Measurements from ENCODE around the gene NPRL2. TPM values are rescaled to one million over a fixed set of nuclear protein-coding genes. Genes with fewer than 3 reads are reported as not detected.
A peak's percentile ranks its signal among the peaks of the same experiment; 100 is the strongest.

NPRL2 gene
- total RNA-seq, 1 donor: 19.7 TPM

GRCh38 chr3:50323614-50324199 lies 26.9 kb downstream of the NPRL2 start:
- no peak for TF ChIP-seq CTCF (IDR thresholded peaks at IDR 0.05; ENCODE audit: insufficient read depth, low read length)
- H3K4me3 ChIP-seq (ENCODE audit: low read depth, low read length): no peak overlapping the region
- DNase-seq (ENCODE audit: low read depth): no peak

GRCh38 chr3:50323092-50323600 lies 27.4 kb downstream of the NPRL2 start:
- no peak for DNase-seq (ENCODE audit: low read depth)
- H3K4me3 ChIP-seq (ENCODE audit: low read depth, low read length): no peak overlapping the region
- TF ChIP-seq CTCF (IDR thresholded peaks at IDR 0.05; ENCODE audit: insufficient read depth, low read length): no peak

GRCh38 chr3:50322386-50323091 lies 28.0 kb downstream of the NPRL2 start, which contains the start of gene HYAL2:
Gene HYAL2 (minus strand): TSS chr3:50322745. CDS start chr3:50320489, 2,256 bp downstream.
- peak within 1 kb of the TSS; percentile 84 for H3K4me3 ChIP-seq (ENCODE audit: low read depth, low read length)
- no peak for TF ChIP-seq CTCF (IDR thresholded peaks at IDR 0.05; ENCODE audit: insufficient read depth, low read length)
- DNase-seq (ENCODE audit: low read depth): no peak

GRCh38 chr3:50322115-50322385 lies 28.5 kb downstream of the NPRL2 start:
- DNase-seq (ENCODE audit: low read depth): no peak
- no peak for TF ChIP-seq CTCF (IDR thresholded peaks at IDR 0.05; ENCODE audit: insufficient read depth, low read length)
- H3K4me3 ChIP-seq (ENCODE audit: low read depth, low read length): peak overlapping the region; percentile 84

- peak; percentile 43 for TF ChIP-seq CTCF (IDR thresholded peaks at IDR 0.05; ENCODE audit: insufficient read depth, low read length)
- DNase-seq (ENCODE audit: low read depth): peak; percentile 84
- H3K4me3 ChIP-seq (ENCODE audit: low read depth, low read length): peak overlapping the region; percentile 84
Observed at GRCh38 chr3:50321336-50322114, 29.1 kb downstream of the NPRL2 start.

- no peak for TF ChIP-seq CTCF (IDR thresholded peaks at IDR 0.05; ENCODE audit: insufficient read depth, low read length)
- peak; percentile 48 for DNase-seq (ENCODE audit: low read depth)
- peak overlapping the region; percentile 84 for H3K4me3 ChIP-seq (ENCODE audit: low read depth, low read length)
Observed at GRCh38 chr3:50320853-50321335, 29.7 kb downstream of the NPRL2 start.

Data from fibroblast of the aortic adventitia (primary cell).